CD4-positive, alpha-beta T cell treated with Interleukin-21 for 1 hour (primary cell): ENCODE data around the gene AATF.

Experiments
- DNase-seq: peaks from one replicate; pipeline ENCODE4 v3.0.0-alpha.2; 2020

The AATF gene

DNA sequence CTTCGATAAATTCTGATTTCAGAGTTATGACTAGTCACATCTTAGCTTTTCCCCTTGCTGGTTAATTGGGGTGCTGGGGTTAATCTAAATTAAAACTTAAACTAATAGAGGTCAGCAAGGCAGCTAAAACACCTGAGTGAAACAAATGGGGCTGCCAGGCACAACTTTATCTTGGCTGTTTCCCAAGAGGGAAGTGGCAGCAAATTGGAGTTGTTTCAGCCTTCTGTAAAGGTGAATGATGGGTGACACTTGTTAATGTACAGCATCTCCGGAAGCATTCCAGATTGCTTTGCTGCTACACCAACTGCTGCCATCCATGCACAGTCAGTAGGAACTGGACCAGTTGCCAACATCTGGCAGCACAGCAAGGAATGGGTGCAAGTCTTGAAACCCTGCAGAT, 43.9 kb downstream of the AATF start:
- DNase-seq = no peak

DNA sequence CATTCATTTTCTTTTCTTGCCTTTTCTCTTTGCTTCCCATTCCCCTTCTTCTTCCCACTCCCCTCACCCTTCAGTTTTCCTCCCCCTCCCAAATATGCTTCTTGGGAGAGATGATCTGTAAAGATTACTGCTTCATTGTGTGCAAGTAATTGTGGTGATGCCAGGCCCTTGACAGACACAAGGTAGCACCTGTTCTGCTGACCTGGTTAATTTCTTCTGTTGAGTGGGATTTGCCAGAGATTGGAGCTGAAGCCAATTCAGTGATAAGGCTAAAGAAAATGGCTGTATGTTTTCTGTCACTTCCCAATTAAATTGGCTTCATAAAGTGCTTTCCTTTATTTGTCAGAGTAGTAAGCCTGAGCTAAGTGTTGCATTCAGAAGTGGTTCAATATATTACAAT, 44.5 kb downstream of the AATF start:
- no peak for DNase-seq

DNA sequence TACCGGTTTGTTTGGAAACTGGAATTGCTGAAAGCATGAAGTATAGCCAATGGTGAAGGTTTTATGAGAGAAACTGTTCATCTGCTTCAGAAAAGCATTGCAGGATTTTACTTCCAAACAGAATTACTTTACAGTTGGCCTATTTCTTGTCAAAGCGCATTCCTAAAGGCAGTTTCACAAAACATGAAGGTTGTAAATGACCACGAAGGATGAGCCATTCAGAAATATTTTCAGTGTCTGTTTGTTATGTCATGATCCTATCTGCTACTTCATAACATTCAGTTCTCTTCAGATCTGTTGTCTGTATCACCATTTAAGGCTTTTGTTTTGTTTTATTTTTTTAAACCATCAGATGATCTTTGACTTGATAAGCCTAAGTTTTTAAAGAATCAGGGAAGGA, 45.7 kb downstream of the AATF start:
- no peak for DNase-seq

DNA sequence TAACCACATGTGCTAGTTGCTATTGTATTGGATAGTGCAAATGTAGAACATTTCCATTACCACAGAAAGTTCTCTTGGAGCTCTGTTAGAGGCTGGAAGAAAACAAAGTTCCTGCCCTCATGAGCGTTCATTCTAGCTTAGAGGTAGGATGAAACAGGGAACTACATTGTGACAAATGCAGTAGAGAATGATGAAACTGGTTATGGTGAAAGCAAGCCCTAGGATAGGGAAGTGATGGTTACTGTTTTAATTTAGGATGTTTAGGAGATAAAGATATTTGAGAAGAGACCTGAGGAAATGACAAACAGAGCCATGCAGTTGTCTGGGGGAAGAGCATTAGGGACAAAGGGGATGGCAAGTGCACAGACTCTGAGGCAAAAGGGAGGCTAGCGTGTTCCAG, 50.7 kb downstream of the AATF start:
- DNase-seq = no peak

DNA sequence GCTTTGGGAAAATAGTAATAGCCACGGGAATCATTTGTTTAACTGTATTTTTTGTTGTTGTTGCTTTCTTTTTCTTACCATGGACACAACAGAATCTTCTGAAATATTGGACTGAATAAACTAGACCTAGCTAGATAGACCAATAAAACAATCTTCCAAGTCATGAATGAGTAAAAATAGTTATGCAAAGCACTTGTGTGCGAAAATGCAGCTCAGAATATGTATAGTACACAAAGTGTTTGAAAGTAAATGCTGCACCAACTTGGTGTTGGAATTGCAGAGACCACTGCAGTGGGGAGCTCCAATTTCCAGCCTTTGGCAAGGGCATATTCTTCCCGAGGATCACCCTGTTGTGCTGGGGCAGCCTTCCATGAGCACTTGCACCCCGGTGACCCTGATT, 68.0 kb downstream of the AATF start:
- no peak for DNase-seq

DNA sequence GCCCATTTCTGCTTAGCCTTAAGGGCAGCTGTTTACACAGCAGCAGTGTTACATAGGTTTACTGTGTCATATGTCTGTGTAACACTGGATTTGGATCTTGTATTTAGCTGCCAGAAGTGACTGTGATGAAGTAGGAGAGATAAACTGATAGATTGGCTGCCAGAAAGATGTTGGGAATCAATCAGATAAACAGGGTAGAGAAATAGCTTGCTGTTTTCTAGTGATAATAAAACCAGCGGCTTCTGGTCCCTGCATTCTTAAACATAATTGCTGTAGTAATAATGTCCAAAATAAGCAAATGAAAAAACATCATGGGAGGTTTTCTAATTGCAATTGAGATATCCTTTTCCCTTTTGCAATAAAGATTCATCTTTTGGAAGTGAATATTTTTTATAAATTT, 68.7 kb downstream of the AATF start:
- DNase-seq = no peak

DNA sequence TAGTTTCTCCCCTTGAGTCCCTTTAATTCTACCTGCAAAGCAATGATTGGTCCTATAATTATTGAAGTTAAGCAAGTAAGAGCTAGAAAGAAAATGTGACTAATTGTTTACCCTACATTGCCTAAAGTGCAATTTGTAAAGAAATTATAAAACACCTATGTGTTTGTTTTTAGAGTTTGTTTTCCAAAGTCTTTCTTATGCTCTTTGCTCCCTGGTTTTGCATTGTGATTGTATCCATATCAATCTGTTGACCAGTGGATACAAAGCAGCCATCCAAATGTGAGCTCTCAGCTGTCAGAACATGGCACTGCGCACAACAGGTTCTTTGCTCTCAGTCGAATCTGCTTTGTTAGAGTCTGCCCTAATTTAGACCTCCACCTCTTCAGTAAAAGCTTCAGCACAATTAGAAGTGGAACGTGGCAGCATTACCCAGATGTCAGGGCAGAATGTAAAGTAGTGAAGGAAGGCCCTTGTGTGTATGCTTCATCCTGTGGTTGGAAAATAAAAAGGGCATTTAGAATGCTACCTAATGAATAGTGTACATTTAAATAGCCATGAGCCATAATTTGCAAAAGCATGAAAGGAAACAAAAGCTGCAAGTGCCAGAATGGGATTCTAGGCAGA, 70.5 kb downstream of the AATF start:
- no peak for DNase-seq

DNA sequence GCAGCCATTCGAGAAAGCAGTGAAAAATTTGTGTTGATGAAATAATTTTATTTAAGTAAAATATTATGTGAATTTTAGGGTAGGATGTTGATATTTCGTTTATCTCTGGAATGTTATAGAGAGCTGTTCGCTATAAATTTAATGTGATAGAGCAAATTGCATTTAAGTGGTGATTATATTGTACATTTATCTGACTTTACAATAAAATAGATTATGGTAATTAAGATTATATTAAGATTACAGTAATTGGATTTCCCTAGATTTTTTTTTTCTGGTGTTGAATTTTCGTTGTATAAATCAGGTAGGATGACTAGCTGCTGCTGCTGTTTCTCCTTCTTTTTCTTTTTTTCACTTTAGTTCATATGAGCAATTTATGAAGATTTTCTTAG, 71.0 kb downstream of the AATF start:
- DNase-seq = no peak

DNA sequence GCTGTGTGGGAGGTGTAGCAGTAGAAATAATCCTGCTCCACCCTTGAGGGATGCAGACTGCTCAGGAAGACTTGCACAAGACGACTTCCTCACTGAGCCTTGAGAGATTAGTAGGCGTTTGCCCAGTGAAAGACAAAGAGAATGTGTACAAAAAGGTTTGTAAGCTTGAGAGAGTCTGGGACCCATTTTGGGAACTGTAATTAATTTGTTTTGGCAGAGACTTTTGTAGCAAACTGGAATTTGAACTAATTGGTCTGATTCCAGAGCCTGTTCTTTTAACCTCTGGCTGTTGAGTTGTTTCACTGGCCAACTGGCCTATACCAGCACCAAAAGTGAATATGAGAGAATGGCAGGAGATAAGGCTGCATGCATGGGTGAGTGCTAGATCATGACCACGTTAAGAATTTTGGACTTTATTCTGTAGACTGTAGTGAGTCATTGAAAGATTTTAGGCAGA, 75.5 kb downstream of the AATF start:
- DNase-seq = no peak

DNA sequence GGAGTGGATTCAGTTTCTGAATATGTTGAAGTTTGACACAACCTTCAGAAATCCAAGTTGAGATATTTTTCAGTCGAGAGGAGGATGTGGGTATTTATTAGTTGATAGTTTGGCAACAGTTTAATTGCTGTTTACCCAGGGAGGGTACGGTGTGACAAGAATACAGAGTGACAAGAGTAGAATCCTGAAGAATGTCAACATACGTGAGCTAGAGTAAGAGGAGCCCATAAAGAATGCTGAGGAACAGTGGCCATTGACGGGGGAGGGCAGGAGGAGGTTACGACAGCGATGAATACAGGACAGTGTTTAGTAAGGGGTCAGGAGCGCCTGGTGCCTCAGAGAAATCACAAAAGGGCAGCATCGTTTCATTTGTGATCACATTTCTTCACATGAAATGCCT, 76.5 kb downstream of the AATF start:
- no peak for DNase-seq

DNA sequence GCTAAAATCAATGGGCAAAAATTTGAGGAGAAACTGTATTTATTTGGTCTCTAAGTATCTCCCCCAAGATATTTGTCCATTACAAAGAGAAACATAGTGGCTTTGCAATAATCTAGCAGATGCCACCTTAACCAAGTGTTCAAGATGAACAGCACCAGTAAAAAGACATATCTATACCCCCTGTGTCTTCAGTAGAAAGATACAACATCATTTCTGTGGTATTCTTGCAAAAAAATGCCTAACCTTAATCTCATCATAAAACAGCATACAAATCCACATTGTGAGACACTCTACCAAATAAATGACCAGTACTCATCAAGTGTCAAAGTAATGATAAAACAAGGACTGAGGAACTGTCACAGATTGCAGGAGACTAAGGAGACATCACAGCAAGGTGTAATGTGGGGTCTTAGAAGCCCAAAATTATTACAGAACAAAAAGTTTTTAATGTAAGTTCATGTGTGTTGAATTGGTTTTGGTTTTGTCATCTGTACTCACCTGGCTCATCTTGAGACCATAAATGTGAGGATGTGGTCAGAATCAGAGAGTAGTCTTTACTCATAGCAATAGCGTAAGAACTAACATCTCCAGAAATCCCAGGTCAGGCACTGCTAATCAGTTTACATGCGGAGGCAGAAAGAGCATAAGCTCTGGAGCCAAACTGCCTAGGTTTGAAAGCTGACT, 77.2 kb downstream of the AATF start:
- DNase-seq = peak; percentile 13

DNA sequence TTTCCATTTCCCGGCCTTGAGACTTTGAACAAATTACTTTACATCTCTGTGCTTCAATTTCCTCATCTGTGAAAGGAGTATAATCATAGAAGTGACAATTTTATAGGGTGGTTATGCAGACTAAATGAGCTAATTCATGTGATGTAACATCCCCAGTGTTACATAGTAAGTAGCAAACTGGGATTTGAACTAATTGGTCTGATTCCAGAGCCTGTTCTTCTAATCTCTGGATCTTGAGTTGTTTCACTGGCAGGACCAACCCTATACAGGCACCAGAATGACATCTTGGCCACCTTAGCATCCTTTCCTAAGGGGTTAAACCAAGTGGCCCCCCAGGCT, 77.7 kb downstream of the AATF start:
- DNase-seq = no peak

DNA sequence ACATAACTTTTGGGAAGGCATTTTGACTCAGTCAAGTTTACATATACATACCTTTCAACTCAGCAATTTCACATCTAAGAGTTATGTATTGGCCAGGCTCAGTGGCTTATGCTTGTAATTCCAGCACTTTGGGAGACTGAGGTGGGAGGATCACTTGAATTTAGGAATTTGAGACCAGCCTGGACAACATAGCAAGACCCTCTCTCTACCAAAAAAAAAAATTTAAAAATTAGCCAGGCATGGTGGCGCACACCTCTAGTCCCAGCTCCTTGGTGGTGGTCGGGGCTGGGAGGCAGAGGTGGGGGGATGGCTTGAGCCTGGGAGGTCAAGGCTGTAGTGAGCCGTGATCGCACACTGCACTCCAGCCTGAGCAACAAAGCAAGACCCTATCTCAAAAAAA, 79.3 kb downstream of the AATF start:
- DNase-seq = no peak

DNA sequence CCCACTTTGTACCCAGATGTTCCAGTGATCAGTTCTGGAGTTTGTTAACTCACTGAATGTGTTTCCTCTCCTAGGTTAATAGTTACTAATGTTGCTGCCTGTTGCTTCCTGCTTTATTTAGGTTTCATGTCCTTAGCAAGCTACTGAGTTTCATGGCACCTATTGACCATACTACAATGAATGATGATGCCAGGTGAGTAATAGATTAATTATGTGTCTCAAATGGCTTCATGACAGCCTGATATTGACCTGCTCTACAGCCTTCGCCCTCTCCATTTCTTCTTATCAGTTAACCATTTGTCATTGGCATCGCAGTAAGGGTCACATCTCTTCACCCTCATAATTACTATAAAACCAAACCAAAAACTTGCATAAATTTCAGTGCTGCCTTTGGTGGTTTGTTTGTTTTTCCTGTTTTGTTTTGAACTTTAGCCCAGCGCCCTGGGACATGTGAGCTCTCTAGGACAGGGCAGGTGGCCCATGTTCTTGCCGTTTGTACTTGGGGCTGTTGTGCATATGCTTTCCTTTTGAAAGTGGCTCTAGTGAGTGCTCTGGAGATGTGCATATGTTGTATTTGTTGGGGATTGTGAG, 82.8 kb downstream of the AATF start:
- DNase-seq = no peak

DNA sequence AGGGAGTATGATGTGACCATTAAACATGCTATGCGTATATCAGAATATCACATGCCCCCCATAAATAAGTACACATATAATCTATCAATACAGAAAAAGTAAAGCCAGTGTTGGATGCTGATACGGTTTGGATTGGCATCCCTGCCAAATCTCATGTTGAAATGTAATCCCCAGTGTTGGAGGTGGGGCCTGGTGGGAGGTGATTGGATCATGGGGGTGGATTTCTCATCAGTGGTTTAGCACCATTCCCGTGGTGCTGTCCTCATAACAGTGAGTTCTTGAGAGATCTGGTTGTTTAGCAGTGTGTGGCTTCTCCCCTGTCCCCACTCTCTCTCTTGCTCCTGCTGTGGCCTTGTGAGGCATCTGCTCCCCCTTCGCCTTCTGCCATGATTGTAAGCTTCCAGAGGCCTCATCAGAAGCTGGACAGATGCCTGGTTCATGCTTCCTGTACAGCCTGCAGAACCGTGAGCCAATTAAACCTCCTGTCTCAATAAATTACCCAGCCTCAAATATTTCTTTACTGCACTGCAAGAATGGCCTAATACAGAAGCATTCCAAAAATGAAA, 88.9 kb downstream of the AATF start:
- no peak for DNase-seq

DNA sequence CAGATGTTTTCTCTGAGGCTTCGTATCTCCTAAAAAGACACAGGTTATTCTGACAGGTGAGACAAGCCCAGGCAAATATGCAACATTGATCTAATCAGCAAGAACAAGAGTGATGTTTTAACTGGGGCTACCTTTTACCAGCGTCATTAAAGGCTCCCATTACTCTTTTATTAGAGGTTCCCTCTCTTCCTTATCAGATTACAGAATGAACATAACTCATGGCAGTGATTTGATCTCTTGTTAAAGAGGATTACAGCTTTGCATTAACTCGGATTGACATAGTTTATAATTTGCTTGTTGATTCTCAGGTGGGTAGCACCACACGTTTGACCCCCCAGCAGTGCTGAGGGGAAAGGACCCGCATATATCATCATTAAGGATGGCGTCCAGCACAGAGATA, 90.5 kb downstream of the AATF start:
- no peak for DNase-seq

DNA sequence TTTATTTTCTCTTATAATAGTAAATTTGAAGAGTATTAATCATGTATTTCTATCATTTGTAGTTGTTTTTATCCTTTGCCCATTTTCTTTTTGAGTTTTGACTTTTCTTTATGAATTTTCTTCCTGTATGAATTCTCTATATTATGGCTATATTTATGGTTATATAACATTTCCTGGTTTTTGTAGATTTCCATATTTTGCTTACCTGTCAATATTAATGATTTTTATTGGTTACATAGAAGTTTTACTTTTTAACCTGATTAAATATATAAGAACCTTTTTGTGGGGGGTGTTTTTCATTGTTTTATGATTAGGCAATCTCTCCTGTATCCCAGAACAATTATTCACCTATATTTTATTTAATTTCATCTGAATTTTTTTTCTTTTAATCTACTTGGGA, 93.2 kb downstream of the AATF start:
- no peak for DNase-seq

DNA sequence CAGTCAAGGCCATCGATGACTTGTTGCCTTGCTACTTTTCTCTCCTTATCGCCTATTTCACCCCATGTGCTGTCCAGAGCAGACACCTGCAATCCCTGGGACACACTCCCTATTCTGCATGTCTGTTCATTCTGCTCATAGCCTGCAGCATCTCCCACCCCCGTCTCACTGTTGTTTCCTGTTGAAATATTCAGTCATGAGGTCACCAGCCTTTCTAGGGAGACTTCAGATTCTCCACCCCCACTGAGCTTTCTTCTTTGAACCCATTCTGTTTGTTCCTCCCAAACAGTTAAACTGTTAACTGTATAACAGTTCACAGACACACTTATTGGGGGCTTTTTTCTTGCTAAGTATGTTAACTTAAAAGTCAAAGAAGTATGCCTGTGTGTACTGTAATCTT, 94.4 kb downstream of the AATF start:
- no peak for DNase-seq

DNA sequence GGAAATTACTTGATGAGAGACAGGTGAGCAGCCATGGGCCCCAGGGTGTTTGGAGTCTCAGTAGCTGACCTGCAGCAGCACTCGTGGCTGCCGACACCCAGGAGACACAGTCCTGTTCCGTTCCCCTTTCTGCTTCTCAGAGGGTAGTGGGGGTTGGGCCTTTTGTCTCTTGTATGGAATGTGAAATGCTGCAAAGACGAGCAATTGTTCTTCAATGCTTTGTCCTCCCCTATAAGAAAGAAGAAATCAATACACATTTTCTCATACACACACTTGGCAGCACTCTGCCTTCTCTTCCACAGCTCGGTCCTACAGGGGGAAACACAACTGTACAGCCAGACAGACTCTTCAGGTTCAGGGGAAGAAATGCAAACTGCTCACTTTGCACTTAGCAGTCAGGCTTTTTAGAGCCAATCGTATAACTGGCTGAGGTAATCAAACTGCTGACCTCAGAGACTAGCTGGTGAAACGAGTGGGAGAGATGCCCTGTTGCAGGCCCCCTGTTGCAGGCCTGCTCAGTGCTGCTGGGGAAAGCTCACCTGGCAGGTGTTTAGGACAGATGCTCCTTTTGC, 96.7 kb downstream of the AATF start:
- no peak for DNase-seq

DNA sequence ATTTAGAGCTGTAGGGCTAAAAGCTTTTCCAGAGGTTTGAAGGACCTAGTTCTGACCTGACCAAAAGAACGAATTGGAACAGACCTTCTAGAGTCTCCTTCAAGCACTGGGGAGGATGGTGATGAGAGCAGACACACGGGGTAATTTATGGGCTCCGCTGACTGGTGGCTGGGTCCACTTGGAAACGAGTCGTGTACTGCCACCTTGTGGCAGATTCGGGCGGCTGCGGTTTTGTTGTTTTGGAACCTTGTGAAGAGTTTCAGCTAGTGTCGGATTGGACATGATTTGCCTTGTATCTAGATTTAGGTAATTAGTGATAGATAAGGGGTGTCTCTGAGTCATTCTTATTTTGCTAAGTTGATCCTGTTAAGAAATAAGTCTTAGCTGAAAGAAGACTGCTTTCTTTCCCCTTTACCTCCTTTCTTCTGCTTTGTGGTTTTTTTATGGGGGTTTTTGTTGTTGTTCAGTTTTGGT, 98.9 kb downstream of the AATF start:
- DNase-seq = peak; percentile 78

DNA sequence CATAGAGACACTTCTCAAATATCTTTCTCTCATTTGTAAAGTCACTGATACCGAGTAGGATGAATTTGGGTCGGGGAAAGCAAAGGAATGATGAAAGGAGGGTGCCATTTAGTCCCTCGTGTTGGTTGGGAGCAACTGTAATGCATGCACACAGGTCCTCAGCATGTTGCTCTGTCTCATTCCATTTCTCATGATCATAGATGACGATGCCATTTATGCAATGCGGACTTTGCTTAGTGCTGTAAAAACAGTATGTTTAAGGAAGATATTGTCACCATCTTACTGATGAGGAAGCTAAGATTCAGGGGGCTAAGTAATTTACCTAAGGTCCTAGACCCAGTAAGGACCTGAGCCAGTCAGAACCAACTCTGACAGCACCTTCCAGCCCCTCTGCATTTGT, 100.1 kb downstream of the AATF start:
- no peak for DNase-seq

DNA sequence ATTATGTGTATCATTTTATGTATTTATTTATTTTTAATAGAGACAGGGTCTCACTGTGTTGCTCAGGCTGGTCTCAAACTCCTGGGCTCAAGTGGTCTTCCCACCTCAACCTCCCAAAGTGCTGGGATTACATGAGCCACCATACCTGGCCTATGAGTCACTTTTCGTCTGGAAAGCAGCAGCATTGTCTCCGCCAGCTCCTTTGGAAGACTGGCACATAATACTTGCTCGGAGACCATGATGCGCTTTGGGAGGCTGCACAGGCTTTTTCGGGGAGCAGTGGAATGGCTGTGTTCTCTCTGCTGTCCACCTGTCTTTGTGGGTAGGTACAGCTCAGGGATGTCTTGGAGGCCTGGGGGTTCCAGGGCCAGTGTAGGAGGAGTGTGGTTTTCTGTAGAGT, 102.2 kb downstream of the AATF start:
- DNase-seq = no peak

DNA sequence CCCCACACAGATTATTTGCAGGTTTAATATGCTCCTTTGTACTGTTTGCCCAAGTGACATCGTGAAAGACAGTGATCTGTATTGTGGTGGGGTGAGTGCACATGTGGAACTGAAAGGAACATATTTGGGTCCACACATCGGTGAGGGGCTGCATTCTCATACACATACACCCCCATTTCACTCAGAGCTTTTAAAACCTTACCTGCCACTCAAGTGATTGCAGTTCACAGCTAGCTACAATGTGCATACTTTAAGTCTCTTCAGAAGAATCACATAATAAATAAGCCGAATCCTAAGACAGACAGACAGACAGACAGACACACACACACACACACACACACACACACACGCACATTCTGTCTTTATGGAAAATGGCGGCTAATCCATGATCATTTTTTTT, 102.6 kb downstream of the AATF start:
- no peak for DNase-seq

DNA sequence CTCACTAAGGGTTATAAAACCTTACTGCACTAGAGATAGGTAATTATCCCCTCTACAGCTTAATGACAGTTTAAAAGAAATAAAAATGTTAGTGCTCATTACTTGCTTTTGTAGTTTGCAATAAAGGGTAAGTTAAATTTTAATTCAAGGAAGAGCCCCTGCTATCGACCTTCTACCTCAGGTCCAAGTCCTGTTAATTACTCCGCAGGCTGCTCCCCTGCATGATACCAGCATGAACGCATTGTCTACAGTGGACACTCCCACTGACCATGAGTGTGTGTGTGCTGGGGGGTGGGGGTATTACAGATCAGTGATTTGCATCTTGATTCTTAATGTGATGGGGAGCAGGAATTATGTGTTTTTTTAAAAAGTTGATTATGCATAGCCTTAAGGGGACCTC, 103.1 kb downstream of the AATF start:
- no peak for DNase-seq
